ENCODE results near the gene EPN2. TPM values are rescaled to one million over a fixed set of nuclear protein-coding genes. Genes with fewer than 3 reads are reported as not detected.
A peak's percentile ranks its signal among the peaks of the same experiment; 100 is the strongest.

EPN2 gene
- total RNA-seq, 1 donor from 2014 or later = 9.3 TPM

DNA sequence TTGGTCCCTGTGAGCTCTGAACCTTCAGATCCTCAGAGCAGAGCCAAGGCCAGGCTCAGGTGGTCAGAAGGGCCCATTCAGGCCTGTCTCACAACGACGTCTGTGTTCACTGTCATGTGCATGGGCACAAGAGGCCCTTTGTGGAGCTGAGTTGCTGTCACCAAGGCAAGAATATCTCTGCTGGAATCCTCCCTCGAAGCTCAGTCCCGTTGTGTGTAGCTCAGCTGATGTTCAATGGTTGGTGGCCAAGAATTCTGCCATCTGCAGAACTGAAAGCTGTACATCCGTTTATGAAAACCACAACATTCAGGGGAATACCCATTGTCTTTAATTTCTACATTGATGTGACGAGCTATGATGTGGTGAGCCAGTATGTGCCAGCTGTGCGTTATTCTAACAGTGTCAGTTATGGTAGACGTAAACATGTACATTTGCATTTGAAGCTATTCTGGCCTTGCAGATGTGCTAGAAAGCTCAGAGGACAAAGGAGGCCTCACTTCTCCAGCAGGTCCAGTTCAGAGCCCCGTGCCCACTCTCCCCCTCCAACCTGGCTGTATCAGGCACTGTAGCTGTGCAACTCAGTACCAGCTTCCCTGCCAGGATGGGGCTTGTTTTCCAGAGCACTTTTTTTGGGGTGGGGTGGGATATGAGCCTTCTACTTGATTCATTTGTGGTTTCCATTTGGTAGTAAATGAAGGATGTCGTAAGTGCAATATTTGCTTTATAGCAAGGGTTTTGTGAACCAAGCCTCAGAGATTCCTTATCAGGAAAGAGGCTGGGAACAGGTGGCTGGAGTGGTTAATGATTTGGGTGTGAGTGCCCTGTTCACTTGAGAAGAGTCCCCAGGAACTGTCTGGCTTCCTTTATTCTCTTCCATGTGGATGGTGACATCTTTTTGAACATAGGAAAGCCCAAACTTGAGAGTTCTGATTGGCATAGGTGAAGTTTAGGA lies 69.3 kb downstream of the EPN2 start:
- intact Hi-C loops (cut with micrococcal nuclease) = loop anchor here (1.0 kb wide), 1 partner anchor 22 kb away; no protein-coding TSS in a partner anchor
- H3K27ac Mint-ChIP-seq = peak overlapping the region; percentile 15

DNA sequence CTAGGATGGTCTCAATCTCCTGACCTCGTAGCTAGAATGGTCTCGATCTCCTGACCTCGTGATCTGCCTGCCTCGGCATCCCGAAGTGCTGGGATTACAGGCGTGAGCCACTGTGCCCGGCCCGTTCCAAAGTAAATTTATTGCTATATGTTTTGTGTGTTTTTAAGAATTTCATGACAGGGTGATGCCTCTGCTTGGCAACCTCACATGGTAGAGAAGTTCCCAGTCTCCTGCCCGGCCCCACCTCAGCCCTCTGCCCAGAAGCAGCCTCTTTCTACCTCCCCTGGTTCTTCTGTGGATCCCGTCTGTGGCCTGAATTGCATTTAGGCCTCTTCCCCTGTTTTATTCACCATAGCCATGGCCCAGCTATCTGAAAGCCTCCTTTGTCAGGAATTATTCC lies 70.4 kb downstream of the EPN2 start:
- no peak for DNase-seq (ENCODE audit: low spot score)
- no peak overlapping the region for H3K27ac Mint-ChIP-seq
- peaks cover 26% of the 10 kb centered on the region for H3K27me3 Mint-ChIP-seq (ENCODE audit: insufficient read depth)
- H3K36me3 Mint-ChIP-seq (ENCODE audit: low read depth) = no peaks in the 10 kb centered on the region
- H3K4me1 Mint-ChIP-seq (ENCODE audit: low read depth) = peaks cover 34% of the 10 kb centered on the region
- intact Hi-C loops (cut with micrococcal nuclease) = no loop called here
- no peak overlapping the region for H3K4me3 Mint-ChIP-seq
- H3K9me3 Mint-ChIP-seq = no peaks in the 10 kb centered on the region

More for the DNA sequence above, 69.3 kb downstream of the EPN2 start:
- peak overlapping the region; percentile 56 for H3K4me3 Mint-ChIP-seq
- H3K4me1 Mint-ChIP-seq (ENCODE audit: low read depth) = peaks cover 26% of the 10 kb centered on the region
- H3K27me3 Mint-ChIP-seq (ENCODE audit: insufficient read depth) = peaks cover 27% of the 10 kb centered on the region
- peak; percentile 37 for DNase-seq (ENCODE audit: low spot score)
- no peaks in the 10 kb centered on the region for H3K36me3 Mint-ChIP-seq (ENCODE audit: low read depth)
- H3K9me3 Mint-ChIP-seq = no peaks in the 10 kb centered on the region

DNA sequence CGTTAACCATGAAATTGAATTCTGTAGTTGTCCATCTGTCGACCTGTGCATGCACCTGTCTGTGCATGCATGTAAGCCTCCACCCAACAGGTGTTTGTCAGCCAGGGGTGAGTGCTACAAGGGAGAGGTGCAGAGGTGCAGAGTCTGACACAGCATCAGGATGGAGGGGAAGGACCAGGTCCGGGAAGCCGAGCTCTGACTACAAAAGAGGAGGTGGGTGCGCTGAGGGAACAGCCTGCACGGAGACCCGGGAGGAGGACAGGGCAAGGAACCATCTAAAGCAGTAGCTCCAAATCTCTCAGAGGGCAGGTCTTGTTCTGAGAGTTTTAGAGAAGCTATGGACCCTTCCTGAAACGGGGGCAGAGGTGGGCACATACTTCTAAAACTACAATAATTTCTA lies 71.2 kb downstream of the EPN2 start:
- H3K9me3 Mint-ChIP-seq = no peaks in the 10 kb centered on the region
- peaks cover 34% of the 10 kb centered on the region for H3K4me1 Mint-ChIP-seq (ENCODE audit: low read depth)
- no peak for DNase-seq (ENCODE audit: low spot score)
- intact Hi-C loops (cut with micrococcal nuclease) = no loop called here
- no peak overlapping the region for H3K4me3 Mint-ChIP-seq
- no peaks in the 10 kb centered on the region for H3K36me3 Mint-ChIP-seq (ENCODE audit: low read depth)
- H3K27me3 Mint-ChIP-seq (ENCODE audit: insufficient read depth) = peaks cover 23% of the 10 kb centered on the region
- H3K27ac Mint-ChIP-seq = no peak overlapping the region

DNA sequence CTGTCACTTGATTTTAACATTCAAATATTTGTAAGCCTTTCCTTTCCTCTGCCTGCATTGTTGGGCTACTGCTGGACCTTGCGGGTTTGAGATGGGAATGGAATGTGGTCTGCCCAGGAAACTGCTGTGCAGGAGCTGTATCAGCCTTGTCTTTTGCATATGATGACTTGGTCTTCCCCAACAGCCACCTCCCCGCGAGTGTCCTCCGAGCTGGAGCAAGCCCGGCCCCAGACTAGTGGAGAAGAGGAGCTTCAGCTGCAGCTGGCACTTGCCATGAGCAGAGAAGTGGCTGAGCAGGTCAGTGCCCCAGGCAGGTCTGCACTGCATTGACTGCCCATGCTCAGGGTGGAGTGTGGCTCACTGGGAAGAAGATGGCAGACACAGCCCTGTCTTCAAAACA lies 72.5 kb downstream of the EPN2 start:
- Mint-ChIP-seq H3K4me3 (no peak overlapping the region), H3K27ac (no peak overlapping the region), H3K27me3 (ENCODE audit: insufficient read depth) (peaks cover 23% of the 10 kb centered on the region), H3K4me1 (ENCODE audit: low read depth) (peaks cover 29% of the 10 kb centered on the region), H3K9me3 (no peaks in the 10 kb centered on the region), H3K36me3 (ENCODE audit: low read depth) (no peaks in the 10 kb centered on the region)
- intact Hi-C loops (cut with micrococcal nuclease) = no loop called here
- DNase-seq (ENCODE audit: low spot score) = no peak

DNA sequence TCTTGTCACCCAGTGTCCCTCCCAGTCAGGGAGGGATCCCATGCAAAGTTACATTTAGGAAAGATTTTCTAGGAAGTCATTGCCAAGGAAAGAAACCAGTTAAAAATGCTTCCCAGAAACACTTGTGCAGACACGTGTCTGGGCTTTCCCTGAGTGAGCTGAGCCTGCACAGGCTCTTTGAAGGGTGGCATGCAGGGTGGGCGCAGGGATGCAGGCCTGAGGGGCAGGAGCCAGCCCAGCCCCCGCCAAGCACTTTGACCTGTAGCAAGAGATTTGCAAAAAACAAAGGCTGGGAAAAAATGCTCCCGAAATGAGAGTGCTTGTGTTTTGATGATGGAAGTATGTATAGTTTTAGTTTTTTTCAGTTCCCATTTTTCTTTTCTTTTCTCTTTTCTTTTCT lies 73.0 kb downstream of the EPN2 start:
- intact Hi-C loops (cut with micrococcal nuclease) = no loop called here
- H3K36me3 Mint-ChIP-seq (ENCODE audit: low read depth) = no peaks in the 10 kb centered on the region
- H3K27me3 Mint-ChIP-seq (ENCODE audit: insufficient read depth) = peaks cover 23% of the 10 kb centered on the region
- no peak overlapping the region for H3K4me3 Mint-ChIP-seq
- H3K9me3 Mint-ChIP-seq = no peaks in the 10 kb centered on the region
- no peak overlapping the region for H3K27ac Mint-ChIP-seq
- no peak for DNase-seq (ENCODE audit: low spot score)
- peaks cover 26% of the 10 kb centered on the region for H3K4me1 Mint-ChIP-seq (ENCODE audit: low read depth)

DNA sequence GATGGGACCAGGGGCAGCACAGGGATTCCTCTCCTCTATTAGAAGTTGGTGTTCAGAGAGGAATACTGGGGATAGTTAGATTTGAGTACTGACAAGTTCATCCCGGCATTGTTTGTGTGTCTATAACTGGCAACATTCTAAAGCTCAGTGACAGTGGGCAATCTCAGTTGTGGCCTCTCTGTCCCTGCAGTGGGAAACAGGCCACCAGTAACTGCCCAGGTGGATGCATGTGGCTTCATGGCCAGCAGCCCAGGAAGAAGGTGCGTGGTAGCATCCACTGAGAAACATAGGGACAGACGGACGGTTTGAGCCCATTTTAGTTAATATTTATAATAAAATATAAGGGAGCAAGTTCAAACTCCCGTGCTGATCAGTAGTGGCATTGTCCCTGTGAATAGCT lies 73.8 kb downstream of the EPN2 start:
- no peak overlapping the region for H3K4me3 Mint-ChIP-seq
- no peaks in the 10 kb centered on the region for H3K36me3 Mint-ChIP-seq (ENCODE audit: low read depth)
- no peak overlapping the region for H3K27ac Mint-ChIP-seq
- peaks cover 25% of the 10 kb centered on the region for H3K27me3 Mint-ChIP-seq (ENCODE audit: insufficient read depth)
- H3K9me3 Mint-ChIP-seq = no peaks in the 10 kb centered on the region
- intact Hi-C loops (cut with micrococcal nuclease) = no loop called here
- H3K4me1 Mint-ChIP-seq (ENCODE audit: low read depth) = peaks cover 17% of the 10 kb centered on the region
- no peak for DNase-seq (ENCODE audit: low spot score)

DNA sequence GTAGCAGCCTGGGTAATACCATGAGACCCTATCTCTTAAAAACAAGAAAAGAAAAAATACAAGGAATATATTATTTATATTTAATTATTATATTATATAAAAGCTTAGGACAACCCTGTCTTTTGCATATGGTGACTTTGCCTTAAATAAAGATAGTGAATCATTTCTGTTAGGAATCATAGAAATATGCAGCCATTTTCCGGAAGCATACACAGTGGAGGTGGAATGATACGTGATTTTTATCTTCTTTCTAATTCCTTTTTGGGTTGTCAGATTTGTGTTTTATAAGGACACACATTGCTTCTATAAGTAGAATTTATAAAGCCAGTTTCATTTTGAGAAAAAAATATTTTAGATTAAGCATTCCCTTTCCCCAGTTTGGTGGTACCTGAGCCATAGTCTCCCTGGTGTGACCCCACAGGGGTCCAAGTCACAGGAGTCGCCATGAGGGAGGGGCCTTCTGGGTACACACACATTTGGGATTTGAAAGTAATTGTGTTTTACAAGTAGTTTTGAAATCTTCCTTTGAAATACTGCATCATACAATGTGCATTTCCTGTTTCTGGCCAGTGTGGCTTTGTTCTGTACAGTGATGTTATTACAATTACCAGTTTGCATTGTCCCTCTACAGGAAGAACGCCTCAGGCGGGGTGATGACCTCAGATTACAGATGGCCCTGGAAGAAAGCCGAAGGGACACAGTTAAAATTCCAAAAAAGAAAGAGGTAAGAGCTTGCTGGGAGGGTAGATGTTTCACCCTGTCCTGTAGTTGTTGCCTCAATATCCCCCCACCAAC lies 74.5 kb downstream of the EPN2 start:
- intact Hi-C loops (cut with micrococcal nuclease) = no loop called here
- Mint-ChIP-seq H3K36me3 (ENCODE audit: low read depth) (no peaks in the 10 kb centered on the region), H3K27ac (no peak overlapping the region)

DNA sequence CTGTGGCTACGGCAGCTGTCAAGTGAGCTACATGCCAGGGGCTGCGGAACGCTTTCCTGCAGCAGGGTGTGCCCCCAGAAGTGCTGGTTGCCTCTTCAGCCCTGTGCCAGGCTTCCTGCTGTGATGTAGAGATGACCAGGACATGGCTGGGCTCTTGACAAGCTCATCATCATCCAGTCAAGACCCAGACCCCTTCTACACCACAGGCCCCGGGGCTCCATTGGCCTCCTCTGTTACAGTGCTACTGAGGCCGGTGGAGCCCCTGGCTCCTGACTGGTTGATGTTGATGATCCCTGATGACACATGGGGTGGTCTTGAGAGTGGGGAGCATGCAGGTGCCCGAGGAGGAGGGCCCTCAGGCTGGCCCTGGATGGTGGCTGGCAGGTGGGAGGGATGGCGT lies 75.2 kb downstream of the EPN2 start:
- peaks cover 25% of the 10 kb centered on the region for H3K27me3 Mint-ChIP-seq (ENCODE audit: insufficient read depth)
- H3K4me1 Mint-ChIP-seq (ENCODE audit: low read depth) = peaks cover 7% of the 10 kb centered on the region
- no peak for DNase-seq (ENCODE audit: low spot score)
- no peaks in the 10 kb centered on the region for H3K9me3 Mint-ChIP-seq
- intact Hi-C loops (cut with micrococcal nuclease) = no loop called here
- no peak overlapping the region for H3K4me3 Mint-ChIP-seq
- no peaks in the 10 kb centered on the region for H3K36me3 Mint-ChIP-seq (ENCODE audit: low read depth)
- H3K27ac Mint-ChIP-seq = no peak overlapping the region

More for the DNA sequence above, 74.5 kb downstream of the EPN2 start:
- no peaks in the 10 kb centered on the region for H3K9me3 Mint-ChIP-seq
- DNase-seq (ENCODE audit: low spot score) = no peak
- H3K4me3 Mint-ChIP-seq = no peak overlapping the region
- H3K27me3 Mint-ChIP-seq (ENCODE audit: insufficient read depth) = peaks cover 25% of the 10 kb centered on the region
- peaks cover 11% of the 10 kb centered on the region for H3K4me1 Mint-ChIP-seq (ENCODE audit: low read depth)

DNA sequence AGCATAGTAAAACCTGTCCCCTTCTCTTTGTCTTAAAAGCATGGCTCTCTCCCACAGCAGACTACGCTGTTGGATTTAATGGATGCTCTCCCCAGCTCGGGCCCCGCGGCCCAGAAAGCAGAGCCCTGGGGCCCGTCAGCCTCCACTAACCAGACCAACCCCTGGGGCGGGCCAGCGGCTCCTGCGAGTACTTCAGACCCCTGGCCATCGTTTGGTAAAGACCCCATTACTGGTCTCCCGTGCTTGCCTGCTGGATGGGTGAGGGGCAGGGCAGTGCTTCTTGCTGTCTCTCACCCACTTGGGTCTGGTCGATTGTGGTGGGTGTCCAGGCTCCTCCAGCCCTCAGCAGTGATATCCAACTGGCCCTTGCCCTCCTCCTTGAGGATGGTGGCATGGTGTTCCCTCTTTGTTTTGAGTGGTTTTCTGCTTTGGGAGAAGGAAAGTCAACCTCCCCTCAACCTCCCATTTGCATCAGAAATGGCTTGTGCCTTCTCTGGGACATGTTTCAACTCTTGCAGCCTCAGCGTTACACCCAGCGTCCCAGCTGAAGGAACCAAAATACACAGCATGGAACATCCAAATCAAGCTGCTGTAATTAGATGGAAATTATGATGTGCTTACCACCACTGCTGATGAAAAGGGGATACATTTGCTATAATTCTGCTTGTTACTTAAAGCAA lies 76.0 kb downstream of the EPN2 start:
- peaks cover 18% of the 10 kb centered on the region for H3K27me3 Mint-ChIP-seq (ENCODE audit: insufficient read depth)
- H3K4me3 Mint-ChIP-seq = no peak overlapping the region
- intact Hi-C loops (cut with micrococcal nuclease) = no loop called here
- no peak overlapping the region for H3K27ac Mint-ChIP-seq
- no peaks in the 10 kb centered on the region for H3K36me3 Mint-ChIP-seq (ENCODE audit: low read depth)
- H3K4me1 Mint-ChIP-seq (ENCODE audit: low read depth) = peaks cover 7% of the 10 kb centered on the region
- no peak for DNase-seq (ENCODE audit: low spot score)
- no peaks in the 10 kb centered on the region for H3K9me3 Mint-ChIP-seq

DNA sequence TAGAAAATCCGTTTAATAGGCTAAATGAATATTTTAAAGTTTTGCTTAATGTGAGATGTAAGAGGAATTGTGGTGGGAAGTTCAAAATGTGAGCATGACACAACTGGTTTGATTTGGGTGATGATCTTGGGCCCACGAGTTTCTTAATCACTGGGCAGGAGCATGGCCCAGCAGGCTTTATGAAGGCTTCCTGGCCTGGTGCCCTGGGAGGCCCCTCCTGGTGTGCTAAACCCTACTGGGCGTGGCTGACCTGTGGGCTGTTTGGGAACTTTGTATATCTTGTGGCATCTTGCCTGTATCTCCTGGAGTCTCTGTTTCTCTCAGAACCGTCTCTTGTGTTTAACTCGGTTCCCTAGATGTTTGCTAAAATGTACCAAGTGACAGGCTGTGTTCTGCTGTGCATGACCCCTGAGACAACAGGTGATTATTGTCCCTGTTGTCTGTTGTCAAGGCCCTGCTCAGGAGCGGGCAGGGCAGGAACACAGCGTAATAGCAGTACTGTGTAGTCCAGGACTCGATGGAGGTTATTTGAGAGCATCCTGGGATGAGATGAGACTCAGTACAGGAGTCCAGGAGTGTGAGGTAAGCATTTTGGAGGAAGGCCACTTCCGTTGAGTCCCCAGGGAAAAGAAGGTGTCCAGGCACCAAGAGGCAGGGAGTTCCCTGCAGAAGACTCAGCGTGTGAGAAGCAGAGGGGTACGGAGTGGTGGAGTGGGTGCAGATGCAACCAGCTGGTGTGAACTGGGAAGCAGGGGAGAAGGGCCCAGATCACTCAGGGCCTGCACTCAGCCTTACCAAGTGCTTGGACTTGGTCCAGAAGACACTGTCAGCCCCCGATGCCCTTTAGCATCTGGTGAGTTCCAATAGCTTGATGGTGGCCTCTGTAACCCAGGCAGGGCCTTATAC lies 76.8 kb downstream of the EPN2 start:
- Mint-ChIP-seq H3K27ac (no peak overlapping the region), H3K4me3 (no peak overlapping the region), H3K9me3 (no peaks in the 10 kb centered on the region), H3K36me3 (ENCODE audit: low read depth) (no peaks in the 10 kb centered on the region), H3K27me3 (ENCODE audit: insufficient read depth) (peaks cover 11% of the 10 kb centered on the region), H3K4me1 (ENCODE audit: low read depth) (peaks cover 7% of the 10 kb centered on the region)
- intact Hi-C loops (cut with micrococcal nuclease) = no loop called here
- DNase-seq (ENCODE audit: low spot score) = no peak

DNA sequence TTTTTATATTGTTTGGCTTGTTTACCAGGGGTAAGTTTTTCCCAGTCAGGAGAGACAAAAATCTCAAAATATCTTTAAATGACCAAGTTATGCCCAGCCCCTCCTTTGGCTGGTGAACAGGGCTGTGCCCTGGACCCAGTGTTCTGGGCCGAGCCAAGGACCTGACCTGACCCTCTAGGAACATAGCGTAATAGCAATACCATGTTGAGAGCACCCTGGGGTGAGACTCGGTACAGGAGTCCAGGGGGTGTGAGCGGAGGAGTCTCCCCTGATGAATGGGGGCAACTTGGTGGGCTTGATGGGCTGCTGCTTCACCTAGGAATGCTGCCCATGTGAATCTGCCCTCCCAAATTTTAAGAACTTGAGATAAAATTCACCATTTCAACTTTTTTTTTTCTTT lies 77.9 kb downstream of the EPN2 start:
- Mint-ChIP-seq H3K36me3 (ENCODE audit: low read depth) (no peaks in the 10 kb centered on the region), H3K4me3 (no peak overlapping the region), H3K9me3 (no peaks in the 10 kb centered on the region), H3K27me3 (ENCODE audit: insufficient read depth) (peaks cover 6% of the 10 kb centered on the region), H3K4me1 (ENCODE audit: low read depth) (peaks cover 7% of the 10 kb centered on the region), H3K27ac (no peak overlapping the region)
- intact Hi-C loops (cut with micrococcal nuclease) = no loop called here
- DNase-seq (ENCODE audit: low spot score) = no peak

DNA sequence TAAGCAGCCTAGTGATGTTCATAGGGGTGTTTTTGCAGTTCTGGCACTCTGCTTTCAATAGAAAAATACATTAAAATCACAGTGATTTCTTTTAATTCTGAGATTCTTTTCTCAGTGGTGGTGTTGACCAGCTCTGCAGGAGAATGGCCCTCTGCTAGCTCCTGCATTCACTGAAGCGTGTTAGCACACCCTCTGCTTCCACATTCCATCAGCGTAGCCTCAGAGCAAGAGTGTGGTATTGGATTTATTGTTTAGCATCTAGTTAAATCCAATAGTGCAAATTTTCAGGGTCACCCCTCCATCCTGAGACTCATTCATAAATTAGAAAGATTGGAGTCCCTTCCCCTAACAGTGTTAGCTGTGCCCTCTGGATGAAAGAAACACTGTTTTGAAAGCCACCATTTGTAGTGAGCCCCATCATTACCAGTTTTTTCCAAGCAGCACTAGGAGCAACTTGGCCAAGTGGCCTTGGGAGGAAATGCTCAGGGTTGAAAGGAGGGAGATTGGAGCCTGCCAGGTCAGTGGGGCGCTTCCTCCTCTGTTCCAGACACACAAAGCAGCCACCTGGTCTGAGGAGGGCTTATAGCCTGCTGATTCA lies 79.7 kb downstream of the EPN2 start:
- H3K4me3 Mint-ChIP-seq = no peak overlapping the region
- H3K27ac Mint-ChIP-seq = no peak overlapping the region
- H3K9me3 Mint-ChIP-seq = no peaks in the 10 kb centered on the region
- H3K27me3 Mint-ChIP-seq (ENCODE audit: insufficient read depth) = peaks cover 4% of the 10 kb centered on the region
- DNase-seq (ENCODE audit: low spot score) = no peak
- H3K36me3 Mint-ChIP-seq (ENCODE audit: low read depth) = no peaks in the 10 kb centered on the region
- H3K4me1 Mint-ChIP-seq (ENCODE audit: low read depth) = peaks cover 4% of the 10 kb centered on the region
- intact Hi-C loops (cut with micrococcal nuclease) = no loop called here
